Islet of Langerhans (tissue), 1 donor: ENCODE results near the gene ACER2.

Experiments
- FAIRE-seq: peaks from one replicate; lab custom pipeline; 2011; peaks lifted over from hg19 to GRCh38; lab: Jason Lieb, UNC

Gene ACER2

DNA sequence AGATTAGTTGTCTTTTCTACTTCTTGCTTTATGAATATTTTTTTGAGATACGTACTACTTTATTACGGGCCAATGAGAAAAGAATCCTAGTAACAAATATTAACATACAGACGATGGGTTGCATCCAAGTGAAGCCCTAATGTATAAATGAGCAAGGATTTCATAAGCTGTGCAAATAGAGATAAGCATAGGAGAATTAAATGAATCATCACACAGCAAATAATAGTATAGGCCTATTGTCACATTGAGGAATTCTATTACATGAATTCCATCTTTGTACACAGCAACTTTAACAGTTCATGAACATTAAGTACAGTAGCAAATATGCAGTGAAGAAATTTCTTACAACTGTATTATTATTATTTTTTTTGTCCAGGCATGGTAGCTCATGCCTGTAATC lies 78.0 kb downstream of the ACER2 start:
- FAIRE-seq = no peak

GRCh38 chr9:19488721-19489120 lies 79.9 kb downstream of the ACER2 start:
- no peak for FAIRE-seq

DNA sequence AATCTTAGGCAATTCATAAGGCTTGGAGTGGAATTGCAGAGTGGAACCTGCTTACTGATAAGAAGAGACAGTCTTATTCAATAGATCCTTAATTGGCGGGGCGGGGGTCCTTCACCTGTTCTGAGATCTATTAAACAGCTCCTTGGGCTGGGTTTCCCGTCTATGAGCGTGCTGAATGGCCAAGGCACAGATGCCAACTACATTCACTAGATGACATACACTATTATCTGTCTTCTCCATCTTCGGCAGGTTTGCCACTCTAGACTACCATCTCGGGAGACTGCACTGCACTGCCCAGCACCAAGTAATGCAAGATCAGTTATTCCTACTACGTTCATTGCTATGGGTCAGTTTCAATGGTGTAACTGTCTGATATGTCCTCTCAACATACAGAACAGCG lies 81.5 kb downstream of the ACER2 start:
- FAIRE-seq = no peak

GRCh38 chr9:19490828-19491227 lies 82.0 kb downstream of the ACER2 start:
- FAIRE-seq = no peak

GRCh38 chr9:19492775-19493173 lies 84.0 kb downstream of the ACER2 start:
- FAIRE-seq = no peak

DNA sequence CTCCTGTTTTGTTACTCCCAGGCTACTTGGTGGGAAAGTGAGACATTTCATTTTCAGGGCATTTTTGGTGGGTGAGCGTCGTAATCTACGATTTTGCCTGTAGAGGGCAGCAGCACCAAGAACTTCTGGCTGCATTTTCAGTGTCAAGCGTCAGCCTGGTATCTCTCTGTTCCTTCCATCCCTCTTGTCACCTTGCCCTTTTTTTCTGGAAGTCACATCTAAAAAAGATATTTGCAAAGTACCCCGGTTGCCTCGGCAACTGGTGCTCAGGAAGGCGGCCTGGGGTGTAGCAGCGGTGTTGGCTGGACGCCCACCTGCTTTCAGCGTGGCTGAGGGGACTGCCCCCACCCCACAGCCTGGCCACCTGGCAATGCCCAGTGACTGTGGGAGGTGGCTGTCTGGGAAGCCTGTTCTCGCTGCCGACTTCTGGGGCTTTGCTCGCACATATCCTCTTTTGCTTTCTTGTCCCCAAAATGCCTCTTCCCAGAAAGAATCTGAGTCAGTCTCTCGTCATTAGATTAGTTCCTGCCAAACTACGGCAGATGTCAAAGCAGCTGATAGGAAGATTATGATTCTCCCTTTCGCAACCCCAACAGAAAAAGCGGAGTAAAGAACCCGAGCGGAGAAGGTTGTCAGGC lies 84.5 kb downstream of the ACER2 start:
- FAIRE-seq = peak; percentile 73

GRCh38 chr9:19493876-19494275 lies 85.1 kb downstream of the ACER2 start:
- no peak for FAIRE-seq

DNA sequence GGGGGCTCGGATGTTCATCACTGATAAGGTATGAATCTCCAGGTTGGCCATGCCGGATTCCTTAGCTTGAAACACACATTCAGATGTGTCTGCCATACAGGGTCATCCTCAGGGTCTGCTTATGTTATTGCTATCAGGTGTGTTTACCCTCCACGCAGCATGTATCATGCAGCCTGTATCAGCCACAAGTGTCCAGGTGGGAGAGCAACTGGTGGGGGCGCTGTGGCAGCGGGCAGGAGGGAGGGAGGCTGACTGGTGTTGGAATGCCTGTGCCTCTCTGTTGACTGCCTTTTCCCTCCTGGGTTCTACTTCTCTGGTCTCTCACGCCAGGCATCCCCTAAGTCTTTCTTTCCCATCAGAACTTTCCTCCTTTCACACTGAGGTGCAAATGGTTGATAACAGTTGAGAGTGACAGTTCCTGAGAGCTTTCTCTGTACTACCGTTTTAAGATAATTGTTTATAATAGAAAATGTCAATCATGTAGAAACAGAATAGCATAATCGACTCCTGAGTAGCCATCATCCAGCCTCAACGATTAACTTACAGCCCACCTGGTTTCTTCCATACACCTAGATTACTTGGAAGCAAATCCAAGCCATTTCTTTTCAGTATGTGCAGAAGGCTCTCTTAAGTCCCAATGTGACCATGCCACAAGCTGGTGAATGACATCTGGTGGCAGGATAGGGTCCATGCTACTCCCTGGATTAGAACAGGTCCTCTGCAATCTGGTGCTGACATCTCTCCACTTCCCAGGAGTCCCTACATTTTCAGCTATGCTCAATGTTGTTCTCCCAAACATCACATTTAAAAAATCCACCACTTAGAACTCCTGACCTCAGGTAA lies 86.6 kb downstream of the ACER2 start:
- FAIRE-seq = no peak

DNA sequence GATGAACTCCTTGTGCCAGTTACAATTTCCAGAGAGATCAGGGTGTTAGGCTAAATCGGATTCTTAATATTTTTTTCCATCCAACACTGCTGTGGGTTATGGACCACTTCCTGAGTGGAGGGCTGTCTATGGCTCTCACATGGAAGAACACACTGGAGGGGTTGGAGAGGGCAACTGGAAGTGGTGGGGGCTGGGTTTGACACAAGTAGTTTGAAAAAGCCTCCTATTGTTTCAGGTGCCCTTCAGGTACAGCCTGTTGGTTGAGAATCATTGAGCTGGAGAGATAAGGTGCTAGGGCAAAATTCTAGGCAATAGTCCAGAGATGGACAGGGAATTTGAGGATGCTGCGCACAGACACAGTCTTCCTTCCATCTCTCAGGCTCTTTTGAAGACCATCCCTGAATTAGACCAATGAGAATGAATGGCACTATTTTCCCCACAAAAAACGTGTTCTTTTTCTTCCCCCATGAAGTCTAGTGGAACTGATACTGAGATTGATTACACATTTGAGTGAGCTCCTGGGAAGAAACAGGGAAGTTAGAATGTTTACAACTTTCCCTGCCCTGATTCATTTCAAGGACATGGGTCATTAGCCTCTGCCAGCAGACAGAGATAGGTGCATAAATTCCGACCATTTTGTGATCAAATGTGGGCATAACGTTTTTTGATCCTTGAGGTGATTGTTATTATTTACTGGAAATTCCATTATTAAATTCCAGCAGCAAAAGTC lies 87.7 kb downstream of the ACER2 start:
- FAIRE-seq = no peak

DNA sequence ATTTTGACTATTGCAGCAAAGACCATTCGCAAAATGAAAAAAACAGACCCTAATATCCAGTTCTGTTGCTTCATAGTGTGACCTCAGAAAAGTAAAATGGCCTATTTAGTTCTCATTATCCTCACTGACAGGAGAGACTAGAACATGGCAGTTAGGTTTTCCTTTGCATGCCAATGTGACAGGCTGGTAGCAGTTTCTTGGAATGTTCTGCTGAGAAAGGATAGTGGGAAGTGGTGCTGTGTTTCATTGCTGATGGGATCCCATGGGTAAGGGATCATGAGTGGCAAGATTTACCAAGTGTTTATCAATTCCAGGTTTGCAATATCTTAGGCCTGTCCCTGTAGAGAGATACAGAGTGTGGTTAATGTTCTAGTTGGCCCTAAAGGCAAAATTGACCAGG lies 88.5 kb downstream of the ACER2 start:
- FAIRE-seq = no peak

- no peak for FAIRE-seq
Measured at GRCh38 chr9:19498015-19498414, 89.2 kb downstream of the ACER2 start.
